Common myeloid progenitor, CD34-positive (primary cell): ENCODE results near the gene UST.
A peak's percentile ranks its signal among the peaks of the same experiment; 100 is the strongest.

Experiments used
- CTCF ChIA-PET: fragments of 350-600 bp; sonication (Branson Sonifier 250); formaldehyde crosslinking; loops from one replicate; lab custom pipeline; 2021; ENCODE audit warnings: antibody characterized with exemption; lab: Charles Lee
- POLR2A ChIA-PET: fragments of 350-600 bp; sonication (Branson Sonifier 250); formaldehyde crosslinking; loops from one replicate; lab custom pipeline; 2021; ENCODE audit warnings: antibody characterized with exemption; lab: Charles Lee
- DNase-seq, 3 donors: peaks; one replicate each; pipeline versions ENCODE4 v3.0.0 to v3.0.0-alpha.2; 2013
- H3K27ac ChIP-seq, 2 experiments: 1 replicate in 1 of 2; 2 replicates in 1 of 2; pipeline ENCODE4 v1.7.0; 2013; ENCODE audit warnings: inconsistent platforms in 2 of 2, low read length in 2 of 2, mild to moderate bottlenecking in 2 of 2, low read depth in 1 of 2, moderate library complexity in 1 of 2; ENCODE audit not compliant: severe bottlenecking in 2 of 2, insufficient read depth in 1 of 2, poor library complexity in 1 of 2
- H3K27me3 ChIP-seq, 5 experiments: replicated peaks in 2 of 5; 1 replicate in 3 of 5; 2 replicates in 2 of 5; pipeline versions ENCODE4 v1.6.1 to v1.7.0; 2013; ENCODE audit warnings: low read length in 4 of 5, mild to moderate bottlenecking in 2 of 5, moderate library complexity in 2 of 5, inconsistent platforms in 1 of 5; ENCODE audit not compliant: insufficient read depth in 5 of 5, control insufficient read depth in 4 of 5
- H3K36me3 ChIP-seq, 4 experiments: 1 replicate in 2 of 4; 2 replicates in 2 of 4; pipeline versions ENCODE4 v1.6.1 to v1.7.0; 2013; ENCODE audit warnings: low read length in 3 of 4, control low read depth in 1 of 4, mild to moderate bottlenecking in 1 of 4; ENCODE audit not compliant: control insufficient read depth in 4 of 4, insufficient read depth in 4 of 4
- H3K4me1 ChIP-seq, 4 experiments: 1 replicate in 3 of 4; 2 replicates in 1 of 4; pipeline versions ENCODE4 v1.6.1 to v1.7.1; 2013; ENCODE audit warnings: low read length in 3 of 4, mild to moderate bottlenecking in 3 of 4, control low read depth in 1 of 4, inconsistent platforms in 1 of 4, moderate library complexity in 1 of 4; ENCODE audit not compliant: control insufficient read depth in 4 of 4, insufficient read depth in 4 of 4; ENCODE audit errors: control extremely low read depth in 1 of 4
- H3K4me3 ChIP-seq, 7 experiments: 1 replicate in 4 of 7; 2 replicates in 3 of 7; pipeline versions ENCODE4 v1.5.1 to v1.7.0; 2013; ENCODE audit warnings: mild to moderate bottlenecking in 7 of 7, low read length in 6 of 7, moderate library complexity in 6 of 7, inconsistent platforms in 2 of 7, low read depth in 2 of 7, control low read depth in 1 of 7; ENCODE audit not compliant: insufficient read depth in 4 of 7, control insufficient read depth in 1 of 7; ENCODE audit errors: extremely low read depth in 1 of 7
- H3K9me3 ChIP-seq, 5 experiments: 1 replicate in 4 of 5; 2 replicates in 1 of 5; pipeline versions ENCODE4 v1.6.1 to v1.7.1; 2013; ENCODE audit warnings: low read length in 4 of 5, mild to moderate bottlenecking in 2 of 5, inconsistent platforms in 1 of 5, low read depth in 1 of 5, moderate library complexity in 1 of 5; ENCODE audit not compliant: control insufficient read depth in 4 of 5, insufficient read depth in 2 of 5; ENCODE audit errors: control extremely low read depth in 1 of 5
- WGBS: methylation state at CpG from one replicate; pipeline ENCODE4 v1.1.5; 2013; ENCODE audit not compliant: insufficient coverage; 5-methylcytosine and 5-hydroxymethylcytosine counted together

Gene UST

GRCh38 chr6:148780918-148781436 lies 34.1 kb downstream of the UST start:
- Histone ChIP-seq H3K27ac (no peak overlapping the region), H3K4me1 (peaks cover 0 to 16% (median 7%) of the 10 kb centered on the region in 4 experiments), H3K9me3 (no peaks in the 10 kb centered on the region), H3K36me3 (no peaks in the 10 kb centered on the region), H3K27me3 (no peaks in the 10 kb centered on the region), H3K4me3 (peak overlapping the region in 1 of 7 experiments; percentile 56)
- 74% methylated on average over 7 of the region's 7 CpGs for WGBS
- no peak for DNase-seq
- ChIA-PET CTCF (interaction anchor here (0.6 to 1.0 kb wide), 2 partner anchors 23 to 203 kb away, joined by 3 read pairs; no protein-coding TSS in a partner anchor), POLR2A (no interaction called here)

GRCh38 chr6:148789948-148790347 lies 43.1 kb downstream of the UST start:
- Histone ChIP-seq H3K4me1 (no peaks in the 10 kb centered on the region), H3K36me3 (no peaks in the 10 kb centered on the region), H3K27me3 (no peaks in the 10 kb centered on the region), H3K4me3 (no peak overlapping the region), H3K9me3 (peaks cover 0 to 8% (median 0%) of the 10 kb centered on the region in 5 experiments), H3K27ac (no peak overlapping the region)
- 99% methylated on average over 9 of the region's 11 CpGs for WGBS
- POLR2A ChIA-PET = interaction anchor here (0.6 kb wide), 1 partner anchor 185 kb away, joined by 4 read pairs; no protein-coding TSS in a partner anchor
- no peak for DNase-seq
- CTCF ChIA-PET = interaction anchor here (2.1 to 2.2 kb wide), 2 partner anchors 13 to 19 kb away, joined by 4 to 5 read pairs; no protein-coding TSS in a partner anchor

- CTCF ChIA-PET = interaction anchor here (2.1 to 2.2 kb wide), 2 partner anchors 13 to 19 kb away, joined by 4 to 5 read pairs; no protein-coding TSS in a partner anchor
- WGBS = 98% methylated on average over 10 of the region's 10 CpGs
- POLR2A ChIA-PET = no interaction called here
Measured at GRCh38 chr6:148790404-148790803, 43.6 kb downstream of the UST start.

GRCh38 chr6:148790817-148791216 lies 44.0 kb downstream of the UST start:
- WGBS = 96% methylated on average over 10 of the region's 10 CpGs
- H3K27me3 ChIP-seq = no peaks in the 10 kb centered on the region
- H3K27ac ChIP-seq = no peak overlapping the region
- no peak for DNase-seq
- POLR2A ChIA-PET = no interaction called here
- no peaks in the 10 kb centered on the region for H3K36me3 ChIP-seq
- CTCF ChIA-PET = interaction anchor here (2.1 kb wide), 1 partner anchor 14 kb away, joined by 4 read pairs; no protein-coding TSS in a partner anchor
- H3K9me3 ChIP-seq = peaks cover 0 to 8% (median 0%) of the 10 kb centered on the region in 5 experiments
- no peak overlapping the region for H3K4me3 ChIP-seq
- H3K4me1 ChIP-seq = no peaks in the 10 kb centered on the region

More at GRCh38 chr6:148790404-148790803, 43.6 kb downstream of the UST start:
- DNase-seq = no peak
- Histone ChIP-seq H3K4me3 (no peak overlapping the region), H3K27me3 (no peaks in the 10 kb centered on the region), H3K4me1 (no peaks in the 10 kb centered on the region), H3K27ac (no peak overlapping the region), H3K36me3 (no peaks in the 10 kb centered on the region), H3K9me3 (peaks cover 0 to 8% (median 0%) of the 10 kb centered on the region in 5 experiments)

GRCh38 chr6:148791372-148791771 lies 44.5 kb downstream of the UST start:
- H3K9me3 ChIP-seq = peaks cover 0 to 8% (median 0%) of the 10 kb centered on the region in 5 experiments
- H3K36me3 ChIP-seq = no peaks in the 10 kb centered on the region
- no peaks in the 10 kb centered on the region for H3K27me3 ChIP-seq
- ChIA-PET CTCF (interaction anchor here (1.5 to 2.1 kb wide), 2 partner anchors 14 to 20 kb away, joined by 3 to 4 read pairs; no protein-coding TSS in a partner anchor), POLR2A (no interaction called here)
- no peak overlapping the region for H3K4me3 ChIP-seq
- H3K4me1 ChIP-seq = no peaks in the 10 kb centered on the region
- no peak overlapping the region for H3K27ac ChIP-seq
- no peak for DNase-seq
- 96% methylated on average over 2 of the region's 3 CpGs for WGBS

GRCh38 chr6:148793721-148794120 lies 46.9 kb downstream of the UST start:
- Histone ChIP-seq H3K36me3 (no peaks in the 10 kb centered on the region), H3K4me1 (no peaks in the 10 kb centered on the region), H3K27me3 (no peaks in the 10 kb centered on the region), H3K9me3 (peaks cover 0 to 8% (median 0%) of the 10 kb centered on the region in 5 experiments), H3K4me3 (no peak overlapping the region), H3K27ac (no peak overlapping the region)
- ChIA-PET POLR2A (no interaction called here), CTCF (no interaction called here)
- no peak for DNase-seq
- WGBS = 100% methylated on average over 1 of the region's 2 CpGs

- no peaks in the 10 kb centered on the region for H3K27me3 ChIP-seq
- peaks cover 0 to 1% (median 0%) of the 10 kb centered on the region in 4 experiments for H3K4me1 ChIP-seq
- POLR2A ChIA-PET = no interaction called here
- 100% methylated on average over 4 of the region's 4 CpGs for WGBS
- no peaks in the 10 kb centered on the region for H3K36me3 ChIP-seq
- CTCF ChIA-PET = no interaction called here
- no peak overlapping the region for H3K27ac ChIP-seq
- H3K9me3 ChIP-seq = peaks cover 0 to 8% (median 0%) of the 10 kb centered on the region in 5 experiments
- no peak for DNase-seq
- no peak overlapping the region for H3K4me3 ChIP-seq
Measured at GRCh38 chr6:148794797-148795196, 48.0 kb downstream of the UST start.
